ENCODE data around the gene CFAP251. TPM values are rescaled to one million over a fixed set of nuclear protein-coding genes. Genes with fewer than 3 reads are reported as not detected.
"Not testable (repeated sequence)": the region's sequence is repeated elsewhere in the genome, so short reads cannot be mapped to it uniquely, and the experiment has no call there.

CFAP251 gene
- total RNA-seq, 1 experiment from 2014 or later: 2.6 TPM

- H3K9me2 ChIP-seq (ENCODE audit: insufficient read depth); BruUV-seq (replicated peaks); H3K4me3 ChIP-seq (replicated peaks in 1 of 2; ENCODE audit: low read depth in 1 of 2, low read length in 2 of 2); H3K27ac ChIP-seq (ENCODE audit: low read depth, low read length); ATAC-seq; H3K9me3 ChIP-seq (ENCODE audit: control insufficient read depth in 1 of 2, insufficient read depth in 1 of 2, low read depth in 1 of 2, low read length in 2 of 2); POLR2A ChIA-PET; RAD21 ChIA-PET (ENCODE audit: low non-redundant PET in 1 of 2, low total read pairs in 2 of 2, uncharacterized antibody in 2 of 2, unreplicated experiment in 2 of 2); H3K27me3 ChIP-seq (ENCODE audit: insufficient read depth, low read length); DNase-seq (ENCODE audit: low read depth, low spot score); H3K36me3 ChIP-seq (ENCODE audit: control insufficient read depth in 1 of 2, insufficient read depth in 2 of 2, low read length in 2 of 2); H3K9ac ChIP-seq (ENCODE audit: low read length); H4K20me1 ChIP-seq (ENCODE audit: insufficient read depth): not testable (repeated sequence)
- Histone ChIP-seq H3K79me2 (ENCODE audit: insufficient read depth, low read length) (peaks cover 15% of the 10 kb centered on the region), H2AFZ (ENCODE audit: low read depth, low read length, poor library complexity, severe bottlenecking) (peak overlapping the region; percentile 35), H3K4me1 (ENCODE audit: control insufficient read depth in 1 of 2, insufficient read depth in 2 of 2, low read length in 2 of 2) (peaks cover 20 to 46% of the 10 kb centered on the region in 2 experiments), H3K4me2 (ENCODE audit: low read length) (peak overlapping the region; percentile 25; the same call in 1 of the 2 replicates)
- CTCF ChIA-PET: interaction anchor here (5.4 kb wide), 1 partner anchor 89 kb away, joined by 96 read pairs; the partner anchor contains the start of gene RHOF
- intact Hi-C loops (cut with micrococcal nuclease): loop anchor here (5.0 kb wide), 1 partner anchor 43 kb away; no protein-coding TSS in a partner anchor
These were observed 33.3 kb upstream of the CFAP251 start for GRCh38 chr12:121885129-121885528.

GRCh38 chr12:121888083-121888477 is 30.3 kb upstream of the CFAP251 start:
- ATAC-seq (no peak), DNase-seq (ENCODE audit: low read depth, low spot score) (no peak)
- no peaks in the 10 kb centered on the region for H3K9me3 ChIP-seq (ENCODE audit: control insufficient read depth in 1 of 2, insufficient read depth in 1 of 2, low read depth in 1 of 2, low read length in 2 of 2)
- ChIA-PET POLR2A (interaction anchor here (0.5 to 3.8 kb wide), 7 partner anchors 9 to 226 kb away, joined by 3 to 38 read pairs (median 5); partner anchors contain the start of gene RHOF), CTCF (interaction anchor here (1.0 to 5.4 kb wide), 8 partner anchors 9 to 101 kb away, joined by 3 to 96 read pairs (median 4); partner anchors contain the start of genes CFAP251 and RHOF), RAD21 (ENCODE audit: low non-redundant PET in 1 of 2, low total read pairs in 2 of 2, uncharacterized antibody in 2 of 2, unreplicated experiment in 2 of 2) (interaction anchor here (0.7 to 2.1 kb wide), 4 partner anchors 49 to 94 kb away, joined by 3 to 19 read pairs (median 10); partner anchors contain the start of gene RHOF (in 2 of the 2))
- peak overlapping the region; percentile 86 for H3K27ac ChIP-seq (ENCODE audit: low read depth, low read length)
- peaks cover 17 to 46% of the 10 kb centered on the region in 2 experiments for H3K4me1 ChIP-seq (ENCODE audit: control insufficient read depth in 1 of 2, insufficient read depth in 2 of 2, low read length in 2 of 2)
- H4K20me1 ChIP-seq (ENCODE audit: insufficient read depth): no peaks in the 10 kb centered on the region
- H3K4me3 ChIP-seq (replicated peaks in 1 of 2; ENCODE audit: low read depth in 1 of 2, low read length in 2 of 2): peak overlapping the region; percentile 95 to 97
- intact Hi-C loops (cut with micrococcal nuclease): loop anchor here (1.0 to 5.0 kb wide), 6 partner anchors 46 to 201 kb away; no protein-coding TSS in a partner anchor
- BruUV-seq (replicated peaks): TSS peak; percentile 97
- no peaks in the 10 kb centered on the region for H3K36me3 ChIP-seq (ENCODE audit: control insufficient read depth in 1 of 2, insufficient read depth in 2 of 2, low read length in 2 of 2)
- TF ChIP-seq ATF3 (IDR thresholded peaks at IDR 0.05) (no peak), CTCF (IDR thresholded peaks at IDR 0.05 in 2 of 3, conservative IDR thresholded peaks at IDR 0.05 in 1 of 3; ENCODE audit: borderline replicate concordance in 1 of 3, insufficient read depth in 1 of 3, low read depth in 2 of 3, low read length in 2 of 3) (peak in 1 of 3 experiments; percentile 77; a peak in 2 of 6 replicates)
- H3K27me3 ChIP-seq (ENCODE audit: insufficient read depth, low read length): no peaks in the 10 kb centered on the region
- H2AFZ ChIP-seq (ENCODE audit: low read depth, low read length, poor library complexity, severe bottlenecking): no peak overlapping the region
- peaks cover 36% of the 10 kb centered on the region for H3K79me2 ChIP-seq (ENCODE audit: insufficient read depth, low read length)
- H3K9me2 ChIP-seq (ENCODE audit: insufficient read depth): no peaks in the 10 kb centered on the region
- peak overlapping the region; percentile 86 for H3K4me2 ChIP-seq (ENCODE audit: low read length)
- H3K9ac ChIP-seq (ENCODE audit: low read length): peak overlapping the region; percentile 91

Data from HCT116 (cell line).